GM18526 (cell line): ENCODE measurements around the gene TAP1.

Experiments
- POLR2A ChIP-seq: IDR thresholded peaks from 3 replicates; pipeline ENCODE4 v1.6.1; 2011; ENCODE audit not compliant: insufficient read length; ENCODE audit errors: extremely low read depth

TAP1 gene

GRCh38 chr6:32832535-32832934, 21.0 kb downstream of the TAP1 start:
- no peak for TF ChIP-seq POLR2A

GRCh38 chr6:32830936-32831335, 22.6 kb downstream of the TAP1 start:
- TF ChIP-seq POLR2A = no peak

DNA sequence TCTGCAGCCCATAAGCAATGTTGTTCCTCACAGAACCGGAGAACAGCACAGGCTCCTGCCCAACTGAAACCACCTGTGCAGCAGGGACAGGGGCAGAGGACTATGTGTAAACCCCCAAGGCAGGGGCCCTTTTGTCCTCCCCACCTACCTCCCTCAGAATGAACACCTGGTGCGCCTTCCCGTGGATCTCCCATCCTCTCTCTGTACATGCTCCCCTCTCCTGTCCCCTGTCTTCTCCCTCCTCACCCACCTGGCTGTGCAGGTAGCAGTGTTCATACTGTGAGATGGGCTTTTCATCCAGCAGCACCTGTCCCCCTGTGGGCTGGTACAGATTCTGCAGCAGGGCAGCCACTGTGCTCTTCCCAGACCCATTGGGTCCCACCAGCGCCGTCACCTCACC, 23.5 kb downstream of the TAP1 start:
- TF ChIP-seq POLR2A = no peak

GRCh38 chr6:32829495-32829894, 24.0 kb downstream of the TAP1 start:
- TF ChIP-seq POLR2A = no peak

- TF ChIP-seq POLR2A = no peak
Observed at GRCh38 chr6:32827025-32827424, 26.5 kb downstream of the TAP1 start.

- TF ChIP-seq POLR2A = no peak
Observed at GRCh38 chr6:32825966-32826365, 27.5 kb downstream of the TAP1 start.

GRCh38 chr6:32819729-32820128, 33.8 kb downstream of the TAP1 start:
- TF ChIP-seq POLR2A = no peak

DNA sequence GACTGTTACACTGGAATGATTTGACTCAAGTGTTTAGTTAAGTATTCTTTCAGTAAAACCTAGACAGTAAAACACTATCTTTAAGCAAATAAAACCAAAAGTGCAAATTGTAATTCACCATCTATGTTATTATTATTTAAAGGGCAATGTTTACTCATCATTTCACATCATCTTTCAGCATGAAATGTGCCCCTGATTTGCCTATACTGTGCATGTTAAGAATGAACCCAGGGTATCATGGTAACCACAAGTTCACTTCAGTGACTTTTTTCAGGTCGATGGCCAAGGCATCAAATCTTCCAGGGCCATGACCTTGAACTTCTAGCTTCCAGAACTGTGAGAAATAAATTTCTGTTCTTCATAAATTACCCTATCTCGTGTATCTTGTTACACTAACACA, 34.6 kb downstream of the TAP1 start:
- no peak for TF ChIP-seq POLR2A

- no peak for TF ChIP-seq POLR2A
Observed at GRCh38 chr6:32816746-32817204, 36.7 kb downstream of the TAP1 start, which contains the start of gene HLA-DOB. TSS of gene HLA-DOB (minus strand) at chr6:32817002. CDS start at chr6:32816951, 51 bp downstream.

- no peak for TF ChIP-seq POLR2A
Observed at GRCh38 chr6:32815996-32816395, 37.5 kb downstream of the TAP1 start.

DNA sequence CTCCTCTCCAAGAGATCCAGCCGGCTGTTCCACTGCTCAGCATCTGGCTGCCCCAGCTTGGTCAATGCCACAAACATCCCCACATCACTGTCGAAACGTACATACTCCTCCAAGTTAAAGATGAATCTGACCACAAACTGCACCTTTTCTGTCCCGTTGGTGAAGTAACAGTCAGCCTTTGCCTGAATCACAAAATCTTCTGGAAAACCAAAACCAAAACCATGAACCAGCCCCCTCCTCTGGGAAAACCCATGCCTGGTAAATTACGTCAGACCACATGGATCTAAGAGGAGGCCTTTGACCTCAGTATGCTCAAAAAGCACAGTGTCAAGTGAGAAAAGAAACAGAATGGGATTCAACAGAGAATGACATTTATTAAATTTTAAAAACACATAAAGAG, 38.4 kb downstream of the TAP1 start:
- TF ChIP-seq POLR2A = no peak

DNA sequence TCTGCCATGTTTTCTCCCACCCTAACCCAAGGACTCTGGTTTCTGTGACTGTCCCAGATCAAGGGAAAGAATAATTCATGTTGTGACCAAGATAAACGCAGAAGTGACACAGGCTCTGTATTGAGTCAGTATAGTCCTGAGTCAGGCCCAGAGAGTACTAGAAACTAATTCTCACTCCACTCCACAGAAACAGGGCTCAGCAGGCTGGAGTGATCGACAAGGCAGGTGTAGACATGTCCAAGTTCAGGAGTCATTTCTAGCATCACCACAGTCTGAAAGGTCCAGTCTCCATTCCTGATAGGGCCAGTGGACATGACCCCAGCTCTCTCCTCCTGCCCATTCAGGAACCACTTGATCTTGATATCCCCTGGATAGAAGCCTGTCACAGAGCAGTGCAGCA, 39.4 kb downstream of the TAP1 start:
- TF ChIP-seq POLR2A = no peak

DNA sequence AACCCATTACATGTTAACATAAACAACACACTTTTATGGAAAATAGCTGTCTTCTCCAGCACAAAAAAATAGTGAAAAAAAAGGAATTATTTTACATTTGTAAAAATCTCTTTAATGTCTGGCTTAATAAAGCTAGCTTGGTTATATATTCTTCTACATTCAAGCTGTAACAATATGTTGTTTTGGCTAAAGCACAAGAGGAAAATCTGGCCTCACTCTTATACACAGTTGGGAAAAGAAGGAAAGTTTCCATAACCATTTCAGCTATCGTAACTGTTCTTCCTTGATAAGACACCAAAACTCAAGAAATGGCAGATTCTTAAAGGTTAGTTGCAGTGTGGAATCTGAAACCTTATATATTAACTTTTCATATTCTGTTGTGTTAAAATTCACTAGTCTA, 44.3 kb downstream of the TAP1 start:
- no peak for TF ChIP-seq POLR2A

DNA sequence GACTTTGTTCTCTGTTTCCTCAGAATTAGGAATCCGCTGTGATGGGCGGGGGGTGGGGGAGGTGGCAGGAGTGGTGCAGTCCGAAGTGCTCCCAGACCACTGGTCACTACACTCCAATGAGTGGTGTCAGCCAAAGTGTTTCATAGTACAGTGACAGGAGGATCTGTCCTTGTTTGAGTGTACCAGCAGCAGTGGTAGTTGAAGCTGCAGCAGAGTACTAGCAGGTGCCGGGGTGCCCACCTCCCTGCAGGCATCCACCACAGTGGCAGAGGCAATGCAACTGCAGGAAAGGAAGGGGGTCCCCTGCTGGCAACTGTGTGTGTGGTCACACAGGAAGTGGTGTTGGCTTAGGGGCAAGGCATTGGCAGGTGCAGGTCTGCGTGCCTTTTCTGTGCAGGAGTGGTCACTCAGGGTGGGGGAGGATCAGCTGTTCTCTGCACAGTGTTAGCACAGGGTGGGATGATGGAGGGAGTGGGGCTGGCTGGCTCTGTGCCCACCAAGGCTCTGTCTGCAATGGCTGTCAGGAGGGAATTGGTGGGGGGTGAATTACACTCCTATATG, 46.4 kb downstream of the TAP1 start:
- no peak for TF ChIP-seq POLR2A

DNA sequence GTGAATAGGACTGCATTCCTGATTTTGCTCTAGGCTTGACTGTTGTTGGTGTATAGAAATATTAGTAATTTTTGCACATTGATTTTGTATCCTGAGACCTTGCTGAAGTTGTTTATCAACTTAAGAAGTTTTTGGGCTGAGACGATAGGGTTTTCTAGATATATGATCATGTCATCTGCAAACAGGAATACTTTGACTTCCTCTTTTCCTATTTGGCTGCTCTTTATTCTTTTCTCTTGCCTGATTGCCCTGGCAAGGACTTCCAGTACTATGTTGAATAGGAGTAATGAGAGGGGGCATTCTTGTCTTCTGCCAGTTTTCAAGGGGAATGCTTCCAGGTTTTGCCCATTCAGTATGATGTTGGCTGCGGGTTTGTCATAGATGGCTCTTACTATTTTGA, 50.1 kb downstream of the TAP1 start:
- TF ChIP-seq POLR2A = no peak

DNA sequence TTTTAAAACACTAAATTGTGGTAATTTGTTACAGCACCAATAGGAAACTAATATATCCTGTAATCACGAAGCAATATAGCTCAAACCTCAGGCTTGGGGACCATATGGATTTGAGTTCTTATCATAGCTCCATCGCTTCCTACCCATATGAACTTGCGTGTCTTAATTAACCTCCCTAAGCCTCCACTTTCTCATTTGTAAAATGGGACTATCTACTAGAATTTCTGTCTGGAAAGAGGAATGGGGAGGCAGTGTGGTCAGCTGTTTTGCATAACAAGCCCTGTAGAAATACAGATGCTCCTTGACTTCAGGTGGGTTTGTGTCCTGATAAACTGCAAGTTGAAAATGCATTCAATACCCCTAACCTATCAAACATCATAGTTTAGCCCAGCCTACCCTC, 53.8 kb downstream of the TAP1 start:
- TF ChIP-seq POLR2A = no peak

DNA sequence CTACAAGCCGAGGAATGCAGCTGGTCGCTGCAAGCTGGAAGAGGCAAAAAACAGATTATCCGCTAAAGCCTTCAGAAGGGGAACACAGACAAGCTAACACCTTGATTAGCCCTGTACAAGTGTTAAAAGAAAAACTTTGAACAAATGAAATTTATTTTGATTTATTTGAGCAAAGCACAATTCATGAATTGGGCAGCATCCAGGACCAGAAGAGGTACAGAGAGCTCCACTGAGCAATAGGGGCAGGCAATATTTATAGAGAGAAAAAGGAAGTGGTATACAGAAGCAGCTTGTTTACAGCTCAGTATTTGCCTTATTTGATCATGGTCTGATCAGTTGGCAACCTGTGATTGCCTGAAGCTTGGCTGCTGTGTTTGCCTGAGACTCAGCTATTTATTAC, 54.3 kb downstream of the TAP1 start:
- no peak for TF ChIP-seq POLR2A
